H9 (cell line): Measurements from ENCODE around the gene HERC3. TPM values are rescaled to one million over a fixed set of nuclear protein-coding genes. Genes with fewer than 3 reads are reported as not detected.

Experiments used
- DNase-seq: peaks from one replicate; pipeline ENCODE4 v3.0.0-alpha.2; 2017
- H2AFZ ChIP-seq: one replicate; pipeline ENCODE4 v1.6.1; 2013; ENCODE audit warnings: mild to moderate bottlenecking, low read length, control low read depth, moderate library complexity
- H2AK5ac ChIP-seq: 2 replicates; pipeline ENCODE4 v1.6.1; 2013; ENCODE audit warnings: low read length, control low read depth, mixed read lengths; ENCODE audit not compliant: insufficient read length
- H2BK120ac ChIP-seq: one replicate; pipeline ENCODE4 v1.6.1; 2013; ENCODE audit warnings: low read depth, mild to moderate bottlenecking, low read length, control low read depth, inconsistent platforms; ENCODE audit not compliant: poor library complexity, severe bottlenecking
- H2BK12ac ChIP-seq: 2 replicates; pipeline ENCODE4 v1.6.1; 2013; ENCODE audit warnings: low read length, control low read depth, mixed read lengths, low read depth; ENCODE audit not compliant: insufficient read length
- H2BK15ac ChIP-seq: 2 replicates; pipeline ENCODE4 v1.6.1; 2013; ENCODE audit warnings: low read depth, low read length, control low read depth
- H2BK20ac ChIP-seq: one replicate; pipeline ENCODE4 v1.6.1; 2013; ENCODE audit warnings: low read depth, mild to moderate bottlenecking, low read length, control low read depth, inconsistent platforms; ENCODE audit not compliant: poor library complexity, severe bottlenecking
- H2BK5ac ChIP-seq: 2 replicates; pipeline ENCODE4 v1.6.1; 2013; ENCODE audit warnings: low read length, control low read depth, mixed read lengths; ENCODE audit not compliant: insufficient read length
- H3K14ac ChIP-seq: 2 replicates; pipeline ENCODE4 v1.6.1; 2013; ENCODE audit warnings: low read length, control low read depth; ENCODE audit not compliant: insufficient read depth
- H3K18ac ChIP-seq: 2 replicates; pipeline ENCODE4 v1.6.1; 2013; ENCODE audit warnings: low read depth, mild to moderate bottlenecking, mixed read lengths, low read length, control low read depth; ENCODE audit not compliant: insufficient read length
- H3K23ac ChIP-seq: 2 replicates; pipeline ENCODE4 v1.6.1; 2013; ENCODE audit warnings: low read length, control low read depth, mixed read lengths, low read depth; ENCODE audit not compliant: insufficient read length
- H3K23me2 ChIP-seq: 2 replicates; pipeline ENCODE4 v1.6.1; 2013; ENCODE audit warnings: low read depth, mild to moderate bottlenecking, mixed read lengths, low read length, control low read depth; ENCODE audit not compliant: insufficient read length, poor library complexity, severe bottlenecking
- H3K27ac ChIP-seq: 2 replicates; pipeline ENCODE4 v1.5.1; 2013; ENCODE audit warnings: low read length, control low read depth, mixed read lengths, low read depth; ENCODE audit not compliant: insufficient read length
- H3K27me3 ChIP-seq: 2 replicates; pipeline ENCODE4 v1.6.1; 2013; ENCODE audit warnings: low read length, control low read depth, inconsistent platforms; ENCODE audit not compliant: insufficient read depth
- H3K4ac ChIP-seq: 2 replicates; pipeline ENCODE4 v1.6.1; 2013; ENCODE audit warnings: low read depth, mild to moderate bottlenecking, control low read depth, inconsistent platforms, low read length, moderate library complexity
- H3K4me1 ChIP-seq: 2 replicates; pipeline ENCODE4 v1.6.1; 2013; ENCODE audit warnings: low read length, control low read depth, inconsistent platforms; ENCODE audit not compliant: insufficient read depth
- H3K4me2 ChIP-seq: 2 replicates; pipeline ENCODE4 v1.6.1; 2013; ENCODE audit warnings: low read length, control low read depth, mixed read lengths; ENCODE audit not compliant: insufficient read length, insufficient read depth
- H3K56ac ChIP-seq: 2 replicates; pipeline ENCODE4 v1.6.1; 2013; ENCODE audit warnings: low read depth, mild to moderate bottlenecking, mixed read lengths, low read length, control low read depth; ENCODE audit not compliant: insufficient read length
- H3K79me1 ChIP-seq: 2 replicates; pipeline ENCODE4 v1.6.1; 2013; ENCODE audit warnings: low read depth, mild to moderate bottlenecking, moderate library complexity, low read length, control low read depth, inconsistent platforms; ENCODE audit not compliant: insufficient read depth, poor library complexity, severe bottlenecking
- H3K79me2 ChIP-seq: 2 replicates; pipeline ENCODE4 v1.6.1; 2013; ENCODE audit warnings: low read length, control low read depth, inconsistent platforms; ENCODE audit not compliant: insufficient read depth
- H3K9ac ChIP-seq: 2 replicates; pipeline ENCODE4 v1.6.1; 2013; ENCODE audit warnings: low read length, control low read depth, mixed read lengths; ENCODE audit not compliant: insufficient read length; ENCODE audit errors: extremely low read depth
- H3K9me3 ChIP-seq: one replicate; pipeline ENCODE4 v1.6.1; 2013; ENCODE audit warnings: low read depth, low read length, inconsistent platforms; ENCODE audit not compliant: control insufficient read depth
- H3T11ph ChIP-seq: one replicate; pipeline ENCODE4 v1.6.1; 2013; ENCODE audit warnings: mild to moderate bottlenecking, low read length, control low read depth, inconsistent platforms
- H4K20me1 ChIP-seq: one replicate; pipeline ENCODE4 v1.6.1; 2013; ENCODE audit not compliant: control insufficient read depth, insufficient read length, insufficient read depth
- H4K5ac ChIP-seq: 2 replicates; pipeline ENCODE4 v1.6.1; 2013; ENCODE audit warnings: low read depth, mild to moderate bottlenecking, mixed read lengths, low read length, control low read depth; ENCODE audit not compliant: insufficient read length
- H4K8ac ChIP-seq: replicated peaks from 2 replicates; pipeline ENCODE4 v1.6.1; 2013; ENCODE audit warnings: low read length, control low read depth, mixed read lengths, low read depth; ENCODE audit not compliant: insufficient read length
- H4K91ac ChIP-seq: 2 replicates; pipeline ENCODE4 v1.6.1; 2013; ENCODE audit warnings: low read depth, mild to moderate bottlenecking, moderate library complexity, mixed read lengths, low read length, control low read depth; ENCODE audit not compliant: insufficient read length
- H3K27ac Mint-ChIP-seq, 3 experiments: 2 replicates in 2 of 3; 3 replicates in 1 of 3; pipeline ENCODE4 v1.8.0; 2020 to 2021; ENCODE audit warnings: mixed read lengths in 3 of 3, mild to moderate bottlenecking in 1 of 3, moderate library complexity in 1 of 3
- H3K27me3 Mint-ChIP-seq: 2 replicates; pipeline ENCODE4 v1.8.0; 2021; ENCODE audit warnings: low read depth, mild to moderate bottlenecking, moderate library complexity, mixed read lengths
- H3K36me3 Mint-ChIP-seq, 3 experiments: 2 replicates in 2 of 3; 3 replicates in 1 of 3; pipeline ENCODE4 v1.8.0; 2020 to 2021; ENCODE audit warnings: low read depth in 3 of 3, mixed read lengths in 3 of 3; ENCODE audit not compliant: insufficient read depth in 1 of 3
- H3K4me1 Mint-ChIP-seq, 2 experiments: 2 replicates each; pipeline ENCODE4 v1.8.0; 2020; ENCODE audit warnings: mixed read lengths in 2 of 2
- H3K4me3 Mint-ChIP-seq, 2 experiments: 2 replicates in 1 of 2; 3 replicates in 1 of 2; pipeline ENCODE4 v1.8.0; 2020 to 2021; ENCODE audit warnings: mild to moderate bottlenecking in 2 of 2, mixed read lengths in 2 of 2, moderate library complexity in 1 of 2
- H3K9me3 Mint-ChIP-seq, 2 experiments: 2 replicates in 1 of 2; 3 replicates in 1 of 2; pipeline ENCODE4 v1.8.0; 2020; ENCODE audit warnings: mild to moderate bottlenecking in 2 of 2, mixed read lengths in 2 of 2, moderate library complexity in 1 of 2
- WGBS: extraction: QIAGEN DNeasy Blood & Tissue Kit; methylation state at CpG from one replicate; pipeline ENCODE4 v1.1.7; 2013; ENCODE audit warnings: missing lambda C conversion rate, low lambda C conversion rate, mixed read lengths; ENCODE audit not compliant: insufficient read length; ENCODE audit errors: extremely low coverage; 5-methylcytosine and 5-hydroxymethylcytosine counted together
- total RNA-seq: library from RNA; stranded (reverse); gene quantifications from 2 replicates; pipeline ENCODE4 v1.2.1, GENCODE V29; 2021
- TF ChIP-seq, protein P1 (sequence below): fragments of 200-600 bp; sonication (generic); conservative IDR thresholded peaks from 3 replicates; pipeline ENCODE4 v1.8.0; 2021; ENCODE audit warnings: antibody characterized with exemption, mild to moderate bottlenecking

Gene HERC3
- total RNA-seq, 1 experiment from 2014 or later: 2.9 TPM

- H3K4me3 Mint-ChIP-seq: peak overlapping the region; percentile 75 to 81; a peak in 3 of 5 replicates
- H3K4me2 ChIP-seq: no peak overlapping the region
- WGBS: no CpG with 5 or more reads among the region's 7 CpGs
- no peaks in the 10 kb centered on the region for H4K20me1 ChIP-seq
- H2AFZ ChIP-seq: no peak overlapping the region
- H3K9me3 Mint-ChIP-seq: no peaks in the 10 kb centered on the region
- H2BK12ac ChIP-seq: no peak overlapping the region
- H3K4ac ChIP-seq: no peak overlapping the region
- no peak overlapping the region for H2BK20ac ChIP-seq
- no peaks in the 10 kb centered on the region for H3K23me2 ChIP-seq
- H2BK15ac ChIP-seq: no peak overlapping the region
- DNase-seq: no peak
- no peaks in the 10 kb centered on the region for H3K27me3 ChIP-seq
- H4K91ac ChIP-seq: no peak overlapping the region
- H3K14ac ChIP-seq: no peak overlapping the region
- peaks cover 0 to 4% (median 1%) of the 10 kb centered on the region in 3 experiments; a peak in 2 of 7 replicates for H3K36me3 Mint-ChIP-seq
- H3K4me1 Mint-ChIP-seq: peaks cover 4 to 7% of the 10 kb centered on the region in 2 experiments; a peak in 2 of 4 replicates
- H3K9ac ChIP-seq: no peak overlapping the region
- TF ChIP-seq, protein P1, sequence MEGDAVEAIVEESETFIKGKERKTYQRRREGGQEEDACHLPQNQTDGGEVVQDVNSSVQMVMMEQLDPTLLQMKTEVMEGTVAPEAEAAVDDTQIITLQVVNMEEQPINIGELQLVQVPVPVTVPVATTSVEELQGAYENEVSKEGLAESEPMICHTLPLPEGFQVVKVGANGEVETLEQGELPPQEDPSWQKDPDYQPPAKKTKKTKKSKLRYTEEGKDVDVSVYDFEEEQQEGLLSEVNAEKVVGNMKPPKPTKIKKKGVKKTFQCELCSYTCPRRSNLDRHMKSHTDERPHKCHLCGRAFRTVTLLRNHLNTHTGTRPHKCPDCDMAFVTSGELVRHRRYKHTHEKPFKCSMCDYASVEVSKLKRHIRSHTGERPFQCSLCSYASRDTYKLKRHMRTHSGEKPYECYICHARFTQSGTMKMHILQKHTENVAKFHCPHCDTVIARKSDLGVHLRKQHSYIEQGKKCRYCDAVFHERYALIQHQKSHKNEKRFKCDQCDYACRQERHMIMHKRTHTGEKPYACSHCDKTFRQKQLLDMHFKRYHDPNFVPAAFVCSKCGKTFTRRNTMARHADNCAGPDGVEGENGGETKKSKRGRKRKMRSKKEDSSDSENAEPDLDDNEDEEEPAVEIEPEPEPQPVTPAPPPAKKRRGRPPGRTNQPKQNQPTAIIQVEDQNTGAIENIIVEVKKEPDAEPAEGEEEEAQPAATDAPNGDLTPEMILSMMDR: no peak
- no peaks in the 10 kb centered on the region for H3K79me1 ChIP-seq
- no peak overlapping the region for H2BK5ac ChIP-seq
- no peak overlapping the region for H3K56ac ChIP-seq
- H3K27ac Mint-ChIP-seq: no peak overlapping the region
- H3K18ac ChIP-seq: no peak overlapping the region
- no peak overlapping the region for H2BK120ac ChIP-seq
- no peaks in the 10 kb centered on the region for H3K9me3 ChIP-seq
- no peaks in the 10 kb centered on the region for H3K4me1 ChIP-seq
- H3T11ph ChIP-seq: no peak overlapping the region
- H3K23ac ChIP-seq: no peak overlapping the region
- no peaks in the 10 kb centered on the region for H3K79me2 ChIP-seq
- peaks cover 8% of the 10 kb centered on the region for H3K27me3 Mint-ChIP-seq
- no peak overlapping the region for H4K5ac ChIP-seq
- no peak overlapping the region for H4K8ac ChIP-seq
- no peak overlapping the region for H3K27ac ChIP-seq
- H2AK5ac ChIP-seq: no peak overlapping the region
Measured at GRCh38 chr4:88696630-88697029, 104.3 kb downstream of the HERC3 start.
